ENCODE data around the gene KCNK1. TPM values are rescaled to one million over a fixed set of nuclear protein-coding genes. Genes with fewer than 3 reads are reported as not detected.

Gene KCNK1
- total RNA-seq, 1 experiment from 2014 or later = 60.6 TPM

DNA sequence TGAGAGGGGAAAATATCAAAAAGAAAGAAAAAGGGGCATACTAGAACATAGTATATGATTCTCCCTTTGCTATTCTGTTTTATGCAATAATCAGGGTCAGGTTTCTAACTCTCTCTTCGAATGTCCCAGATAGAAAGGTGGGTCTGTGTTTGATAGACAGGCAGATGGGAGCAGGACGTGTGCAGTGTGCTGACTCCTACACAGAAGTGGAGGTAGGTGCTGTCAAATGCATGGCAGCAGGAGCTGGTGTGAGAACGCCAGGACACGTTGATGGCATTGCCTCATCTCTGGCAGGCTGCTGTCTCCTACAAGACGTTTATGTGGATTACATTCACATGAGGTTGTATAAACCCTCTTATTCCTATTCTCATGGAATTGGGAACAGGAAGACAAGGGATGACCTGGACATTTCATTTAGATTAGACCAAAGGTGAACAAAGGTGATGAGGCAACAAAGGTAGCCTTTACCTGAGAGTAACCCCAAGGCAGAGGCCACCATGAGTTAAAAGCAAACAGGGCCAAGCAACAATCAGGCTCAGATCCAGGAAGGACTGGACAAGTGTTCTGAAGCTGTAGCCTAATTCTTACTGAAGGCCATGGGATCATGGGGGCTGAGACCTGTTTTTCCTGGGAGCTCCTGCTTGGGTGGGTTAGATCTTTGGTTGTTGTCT, 37.8 kb downstream of the KCNK1 start:
- Histone ChIP-seq H3K27ac (peak overlapping the region; percentile 96; the same call in 1 of the 2 replicates), H3K4me3 (no peak overlapping the region), H3K9me3 (ENCODE audit: insufficient read depth, low read depth) (no peaks in the 10 kb centered on the region), H3K79me2 (ENCODE audit: low read depth) (peaks cover 77% of the 10 kb centered on the region), H3K4me1 (replicated peaks; ENCODE audit: insufficient read depth) (peaks cover 68% of the 10 kb centered on the region), H3F3A (ENCODE audit: insufficient read depth, low read depth) (peaks cover 51% of the 10 kb centered on the region), H3K27me3 (ENCODE audit: insufficient read depth, low read depth) (no peaks in the 10 kb centered on the region), H3K4me2 (peak overlapping the region; percentile 16; the same call in 1 of the 2 replicates), H3K36me3 (ENCODE audit: low read depth) (0 out of 2 replicates have a peak, but pooled peaks cover 7% of the 10 kb centered on the region), H3K9me2 (ENCODE audit: insufficient read depth) (no peaks in the 10 kb centered on the region), H4K20me1 (ENCODE audit: insufficient read depth) (no peaks in the 10 kb centered on the region), H2AFZ (no peak overlapping the region)
- BruUV-seq (replicated peaks) = no TSS peak
- ChIA-PET POLR2A (ENCODE audit: unreplicated experiment) (no interaction called here), CTCF (interaction anchor here (0.6 to 1.1 kb wide), 2 partner anchors 15 to 253 kb away, joined by 3 read pairs; no protein-coding TSS in a partner anchor)
- TF ChIP-seq, protein P1, sequence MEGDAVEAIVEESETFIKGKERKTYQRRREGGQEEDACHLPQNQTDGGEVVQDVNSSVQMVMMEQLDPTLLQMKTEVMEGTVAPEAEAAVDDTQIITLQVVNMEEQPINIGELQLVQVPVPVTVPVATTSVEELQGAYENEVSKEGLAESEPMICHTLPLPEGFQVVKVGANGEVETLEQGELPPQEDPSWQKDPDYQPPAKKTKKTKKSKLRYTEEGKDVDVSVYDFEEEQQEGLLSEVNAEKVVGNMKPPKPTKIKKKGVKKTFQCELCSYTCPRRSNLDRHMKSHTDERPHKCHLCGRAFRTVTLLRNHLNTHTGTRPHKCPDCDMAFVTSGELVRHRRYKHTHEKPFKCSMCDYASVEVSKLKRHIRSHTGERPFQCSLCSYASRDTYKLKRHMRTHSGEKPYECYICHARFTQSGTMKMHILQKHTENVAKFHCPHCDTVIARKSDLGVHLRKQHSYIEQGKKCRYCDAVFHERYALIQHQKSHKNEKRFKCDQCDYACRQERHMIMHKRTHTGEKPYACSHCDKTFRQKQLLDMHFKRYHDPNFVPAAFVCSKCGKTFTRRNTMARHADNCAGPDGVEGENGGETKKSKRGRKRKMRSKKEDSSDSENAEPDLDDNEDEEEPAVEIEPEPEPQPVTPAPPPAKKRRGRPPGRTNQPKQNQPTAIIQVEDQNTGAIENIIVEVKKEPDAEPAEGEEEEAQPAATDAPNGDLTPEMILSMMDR (conservative IDR thresholded peaks at IDR 0.05) = no peak
- no peak for TF ChIP-seq EZH2 (IDR thresholded peaks at IDR 0.05; ENCODE audit: low read depth)
- intact Hi-C loops (cut with micrococcal nuclease; ENCODE audit: unreplicated experiment) = loop anchor here (10.0 kb wide), 2 partner anchors 207 to 253 kb away; partner anchors contain the start of gene SLC35F3
- DNase-seq = no peak

DNA sequence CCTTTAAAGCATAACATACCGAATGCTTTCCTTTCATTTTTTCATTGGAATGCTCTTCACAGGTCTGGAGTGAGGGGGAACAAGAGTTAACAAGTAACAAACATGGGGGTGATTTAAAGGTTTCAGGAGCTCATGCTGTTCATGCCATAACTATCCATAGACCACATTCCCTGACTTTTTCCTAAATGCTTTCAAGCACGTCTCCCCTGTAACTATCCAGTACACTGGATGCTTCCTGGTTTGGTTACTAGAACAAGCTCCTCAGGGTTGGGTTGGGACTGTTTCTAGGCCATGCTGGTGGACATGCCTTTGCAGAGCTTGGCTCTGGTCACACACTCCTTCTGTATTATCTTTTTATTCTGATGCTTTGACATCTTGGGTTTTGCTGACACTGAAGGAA, 38.6 kb downstream of the KCNK1 start:
- peaks cover 78% of the 10 kb centered on the region for H3K79me2 ChIP-seq (ENCODE audit: low read depth)
- H3K27ac ChIP-seq = peak overlapping the region; percentile 96; the same call in 1 of the 2 replicates
- no TSS peak for BruUV-seq (replicated peaks)
- CTCF ChIA-PET = interaction anchor here (0.6 to 1.1 kb wide), 2 partner anchors 14 to 253 kb away, joined by 3 read pairs; no protein-coding TSS in a partner anchor
- H4K20me1 ChIP-seq (ENCODE audit: insufficient read depth) = no peaks in the 10 kb centered on the region
- no peaks in the 10 kb centered on the region for H3K27me3 ChIP-seq (ENCODE audit: insufficient read depth, low read depth)
- DNase-seq = no peak
- intact Hi-C loops (cut with micrococcal nuclease; ENCODE audit: unreplicated experiment) = loop anchor here (10.0 kb wide), 2 partner anchors 208 to 252 kb away; partner anchors contain the start of gene SLC35F3
- H3K36me3 ChIP-seq (ENCODE audit: low read depth) = 0 out of 2 replicates have a peak, but pooled peaks cover 7% of the 10 kb centered on the region
- POLR2A ChIA-PET (ENCODE audit: unreplicated experiment) = interaction anchor here (0.6 kb wide), 1 partner anchor 31 kb away, joined by 12 read pairs; no protein-coding TSS in a partner anchor
- peaks cover 76% of the 10 kb centered on the region for H3K4me1 ChIP-seq (replicated peaks; ENCODE audit: insufficient read depth)
- TF ChIP-seq EZH2 (IDR thresholded peaks at IDR 0.05; ENCODE audit: low read depth) = no peak
- TF ChIP-seq, protein P1 (conservative IDR thresholded peaks at IDR 0.05) = no peak
- no peaks in the 10 kb centered on the region for H3K9me3 ChIP-seq (ENCODE audit: insufficient read depth, low read depth)
- H3F3A ChIP-seq (ENCODE audit: insufficient read depth, low read depth) = peaks cover 56% of the 10 kb centered on the region
- no peak overlapping the region for H2AFZ ChIP-seq
- no peak overlapping the region for H3K4me3 ChIP-seq
- no peaks in the 10 kb centered on the region for H3K9me2 ChIP-seq (ENCODE audit: insufficient read depth)
- no peak overlapping the region for H3K4me2 ChIP-seq

DNA sequence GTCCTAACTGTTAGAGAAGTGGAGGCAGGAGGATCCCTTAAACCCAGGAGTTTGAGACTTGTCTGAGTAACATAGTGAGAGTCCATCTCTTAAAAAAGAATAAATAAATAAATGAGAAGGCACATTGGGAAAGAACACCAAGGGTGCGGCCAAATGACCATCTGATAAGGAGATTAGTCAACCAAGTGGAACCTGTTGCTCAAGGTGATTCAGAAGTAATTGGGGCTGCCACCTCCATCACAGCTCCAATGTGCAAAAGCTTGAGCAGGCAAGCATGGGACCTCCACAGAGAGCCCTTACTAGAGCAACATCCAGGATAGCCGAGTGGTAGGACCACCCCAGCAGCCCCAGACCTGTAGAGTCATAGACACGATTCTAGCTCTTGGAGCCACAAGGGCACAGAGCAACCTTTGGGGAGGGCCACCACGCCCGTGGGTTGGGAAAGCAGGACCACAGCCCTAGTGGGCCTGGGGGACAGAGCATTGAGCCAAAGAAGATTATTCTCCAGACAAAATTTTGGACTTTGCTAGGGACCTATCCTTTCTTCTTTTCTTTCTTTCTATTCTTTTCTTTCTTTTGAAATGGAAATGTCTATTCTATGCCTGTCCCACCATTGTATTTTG, 40.9 kb downstream of the KCNK1 start:
- H4K20me1 ChIP-seq (ENCODE audit: insufficient read depth) = no peaks in the 10 kb centered on the region
- no peaks in the 10 kb centered on the region for H3K27me3 ChIP-seq (ENCODE audit: insufficient read depth, low read depth)
- H3K36me3 ChIP-seq (ENCODE audit: low read depth) = 0 out of 2 replicates have a peak, but pooled peaks cover 3% of the 10 kb centered on the region
- no peaks in the 10 kb centered on the region for H3K9me3 ChIP-seq (ENCODE audit: insufficient read depth, low read depth)
- H2AFZ ChIP-seq = no peak overlapping the region
- H3K4me3 ChIP-seq = peak overlapping the region; percentile 37; the same call in 1 of the 2 replicates
- peaks cover 57% of the 10 kb centered on the region for H3F3A ChIP-seq (ENCODE audit: insufficient read depth, low read depth)
- H3K27ac ChIP-seq = peak overlapping the region; percentile 96
- no TSS peak for BruUV-seq (replicated peaks)
- H3K4me2 ChIP-seq = peak overlapping the region; percentile 73
- DNase-seq = peak; percentile 78 to 91
- ChIA-PET CTCF (no interaction called here), POLR2A (ENCODE audit: unreplicated experiment) (interaction anchor here (0.5 to 1.0 kb wide), 2 partner anchors 19 to 288 kb away, joined by 4 to 5 read pairs; no protein-coding TSS in a partner anchor)
- peaks cover 88% of the 10 kb centered on the region for H3K4me1 ChIP-seq (replicated peaks; ENCODE audit: insufficient read depth)
- no peaks in the 10 kb centered on the region for H3K9me2 ChIP-seq (ENCODE audit: insufficient read depth)
- intact Hi-C loops (cut with micrococcal nuclease; ENCODE audit: unreplicated experiment) = loop anchor here (1.0 to 10.0 kb wide), 6 partner anchors 18 to 250 kb away; partner anchors contain the start of gene SLC35F3
- peaks cover 72% of the 10 kb centered on the region for H3K79me2 ChIP-seq (ENCODE audit: low read depth)
- no peak for TF ChIP-seq EZH2 (IDR thresholded peaks at IDR 0.05; ENCODE audit: low read depth)
- TF ChIP-seq, protein P1 (conservative IDR thresholded peaks at IDR 0.05) = no peak
